Breast epithelium (tissue), 3 donors: ENCODE results near the gene CCL21.

Experiments
- CTCF ChIP-seq, 3 donors: fragments of 450-650 bp; IDR thresholded peaks; one replicate each; pipeline ENCODE4 v1.5.1; 2016 to 2017; ENCODE audit warnings: antibody characterized with exemption in 3 of 3, mild to moderate bottlenecking in 3 of 3, moderate library complexity in 3 of 3
- POLR2A ChIP-seq: fragments of 450-650 bp; IDR thresholded peaks from one replicate; pipeline ENCODE4 v1.6.1; 2016; ENCODE audit warnings: antibody characterized with exemption, mild to moderate bottlenecking, moderate library complexity
- POLR2AphosphoS5 ChIP-seq, 3 donors: sonication (generic); formaldehyde crosslinking; IDR thresholded peaks; one replicate each; pipeline ENCODE4 v1.6.1; 2017; ENCODE audit warnings: antibody characterized with exemption in 3 of 3

- TF ChIP-seq CTCF (IDR thresholded peaks at IDR 0.05) (peak; percentile 94 to 95 (median 95)), POLR2A (no peak), POLR2AphosphoS5 (IDR thresholded peaks at IDR 0.05) (peak in 2 of 3 donors; percentile 64 to 71)
Observed at GRCh38 chr9:34701769-34702736, 7.9 kb downstream of the CCL21 start.
